HG02884 (cell line): ENCODE measurements around the gene LAS1L.
"Not testable (repeated sequence)": the region's sequence is repeated elsewhere in the genome, so short reads cannot be mapped to it uniquely, and the experiment has no call there.

Experiments used
- ATAC-seq: cut with Tn5 transposase; IDR thresholded peaks from one replicate; pipeline ENCODE4 v1.9.1; 2021; ENCODE audit warnings: mild to moderate bottlenecking, moderate library complexity; ENCODE audit not compliant: unreplicated experiment

Gene LAS1L

GRCh38 chrX:65518980-65519379 lies 15.6 kb downstream of the LAS1L start:
- not testable (repeated sequence) for ATAC-seq

GRCh38 chrX:65517923-65518322 lies 16.7 kb downstream of the LAS1L start:
- no peak for ATAC-seq

GRCh38 chrX:65516756-65517155 lies 17.8 kb downstream of the LAS1L start:
- no peak for ATAC-seq

- no peak for ATAC-seq
These were observed 21.0 kb downstream of the LAS1L start for GRCh38 chrX:65513610-65514009.

GRCh38 chrX:65509400-65509799 lies 25.2 kb downstream of the LAS1L start:
- ATAC-seq: no peak

GRCh38 chrX:65508851-65509250 lies 25.7 kb downstream of the LAS1L start:
- no peak for ATAC-seq

GRCh38 chrX:65502618-65503017 lies 32.0 kb downstream of the LAS1L start:
- no peak for ATAC-seq

DNA sequence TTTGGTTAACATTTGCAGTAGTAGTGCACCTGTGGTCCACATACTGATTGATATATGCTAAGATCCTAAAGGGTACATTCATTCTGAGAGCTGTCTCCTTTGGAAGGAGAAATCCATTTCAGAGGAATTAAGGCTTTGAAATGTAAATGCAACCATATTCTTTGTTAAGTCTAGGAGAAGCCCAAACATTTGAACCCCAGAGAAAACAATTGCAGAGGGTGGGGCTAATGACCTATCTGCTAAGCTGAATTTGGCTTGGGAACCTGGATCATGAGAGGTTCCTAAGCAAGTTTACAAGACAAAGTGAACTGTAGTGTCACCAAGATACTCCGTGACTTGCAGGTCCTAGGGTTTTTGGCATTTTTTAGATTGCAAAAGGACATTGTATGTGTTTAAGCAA lies 41.2 kb downstream of the LAS1L start:
- no peak for ATAC-seq

DNA sequence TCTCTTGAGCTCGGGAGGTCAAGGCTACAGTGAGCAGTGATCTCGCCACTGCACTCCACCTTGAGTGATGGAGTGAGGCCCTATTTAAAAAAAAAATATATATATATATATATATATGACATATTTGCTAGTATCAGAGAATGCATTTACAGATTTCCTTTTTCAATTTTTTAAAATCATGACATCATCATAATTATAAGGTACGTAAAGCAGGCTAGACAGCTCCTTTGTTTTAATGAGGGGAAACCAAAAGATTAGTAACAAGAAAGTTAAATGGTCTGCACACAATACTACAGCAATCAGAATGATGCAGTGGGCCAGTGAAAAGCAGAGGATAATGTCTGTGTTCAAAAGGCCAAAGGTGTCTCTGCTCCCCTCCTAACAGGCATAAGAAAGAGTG lies 43.0 kb downstream of the LAS1L start:
- ATAC-seq: no peak

DNA sequence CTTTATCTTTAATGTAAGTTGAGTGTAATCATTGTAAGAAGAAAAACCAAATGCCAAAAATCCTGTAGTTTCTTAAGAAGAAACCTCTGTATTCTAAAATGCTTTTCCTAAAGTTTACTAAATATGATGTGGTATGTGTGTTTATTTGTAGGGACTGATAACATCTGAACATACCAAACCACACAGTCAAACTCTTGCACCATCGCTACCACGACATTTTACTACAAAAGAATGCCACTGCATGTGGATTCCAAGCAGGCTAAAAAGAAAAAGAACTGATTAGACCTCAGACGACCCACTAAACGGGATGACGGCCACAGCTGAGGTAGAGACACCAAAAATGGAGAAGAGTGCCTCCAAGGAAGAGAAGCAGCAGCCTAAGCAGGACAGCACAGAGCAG lies 46.1 kb downstream of the LAS1L start:
- no peak for ATAC-seq

- ATAC-seq: no peak
These were observed 53.6 kb downstream of the LAS1L start for GRCh38 chrX:65480960-65481359.

DNA sequence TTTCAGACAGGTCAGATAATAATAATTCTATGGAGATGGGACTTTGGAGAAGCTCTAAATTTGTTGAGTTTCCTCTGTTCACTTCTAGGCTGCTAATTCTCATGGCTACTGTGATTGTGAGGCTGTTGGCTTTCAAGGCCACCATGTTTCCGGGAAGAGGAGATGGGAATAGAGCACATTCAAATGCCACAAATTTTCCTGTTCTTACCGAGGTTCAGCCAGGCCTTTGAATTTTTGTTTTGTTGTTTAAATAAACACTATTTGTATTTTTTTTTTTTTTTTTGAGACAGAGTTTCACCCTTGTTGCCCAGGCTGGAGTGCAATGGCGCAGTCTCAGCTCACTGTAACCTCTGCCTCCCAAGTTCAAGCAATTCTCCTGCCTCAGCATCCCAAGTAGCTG lies 55.5 kb downstream of the LAS1L start:
- not testable (repeated sequence) for ATAC-seq

DNA sequence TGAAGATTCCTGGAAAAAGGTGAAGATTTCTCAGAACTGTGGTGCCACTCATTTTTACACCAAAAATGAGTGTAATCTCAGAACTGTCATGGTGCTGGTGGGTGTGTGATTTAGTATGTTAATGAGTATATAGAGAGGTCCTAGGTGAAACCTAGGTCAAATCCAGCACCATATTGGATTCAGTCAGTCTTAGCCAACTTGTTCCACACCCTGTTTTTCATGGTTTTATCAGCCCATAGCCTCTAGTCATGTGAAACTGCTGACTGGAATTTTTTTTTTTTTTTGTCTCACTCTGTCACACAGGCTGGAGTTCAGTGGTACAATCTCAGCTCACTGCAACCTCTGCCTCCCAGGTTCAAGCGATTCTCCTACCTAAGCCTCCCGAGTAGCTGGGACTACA lies 58.0 kb downstream of the LAS1L start:
- ATAC-seq: no peak

GRCh38 chrX:65463550-65463949 lies 71.0 kb downstream of the LAS1L start:
- ATAC-seq: no peak
